A549 (cell line): ENCODE measurements around the gene ZNF628. TPM values are rescaled to one million over a fixed set of nuclear protein-coding genes. Genes with fewer than 3 reads are reported as not detected.
A peak's percentile ranks its signal among the peaks of the same experiment; 100 is the strongest.

Source experiments
- ATAC-seq, 2 experiments: fragments of 200-7000 bp in 1 of 2; fragments of >200 bp in 1 of 2; cut with Nextera tagmentation in 1 of 2; cut with Tn5 transposase in 1 of 2; 3 replicates each; pipeline versions ENCODE4 v1.8.0 to v1.9.1; 2018 to 2020; ENCODE audit warnings: mild to moderate bottlenecking in 1 of 2, moderate library complexity in 1 of 2
- CTCF ChIA-PET: fragments of 300-600 bp; sonication (Branson Sonifier 250); formaldehyde crosslinking; extraction: SDS; loops from one replicate; lab custom pipeline; 2021; ENCODE audit warnings: antibody characterized with exemption, inconsistent platforms; lab: Yijun Ruan, JAX
- POLR2A ChIA-PET: fragments of 350-600 bp; formaldehyde crosslinking; extraction: SDS; loops from one replicate; lab custom pipeline; 2021; ENCODE audit warnings: antibody characterized with exemption, inconsistent platforms; lab: Yijun Ruan, JAX
- DNase-seq, 2 experiments: peaks; one replicate each; pipeline versions ENCODE4 v3.0.0 to v3.0.0-alpha.2; 2011 to 2016; ENCODE audit warnings: low read depth in 1 of 2, low spot score in 1 of 2
- FAIRE-seq: peaks from 2 replicates; lab custom pipeline; 2011; peaks lifted over from hg19 to GRCh38; lab: Jason Lieb, UNC
- H3K27ac ChIP-seq, 2 experiments: fragments of >200 bp; sonication (Bioruptor Twin); formaldehyde crosslinking; 3 replicates each; pipeline ENCODE4 v1.5.1; 2016 to 2017
- H3K4me1 ChIP-seq: fragments of >200 bp; sonication (Bioruptor Twin); formaldehyde crosslinking; 3 replicates; pipeline ENCODE4 v1.6.1; 2016
- H3K4me2 ChIP-seq: fragments of >200 bp; sonication (Bioruptor Twin); formaldehyde crosslinking; 3 replicates; pipeline ENCODE4 v1.6.1; 2016
- H3K4me3 ChIP-seq: fragments of >200 bp; sonication (Bioruptor Twin); formaldehyde crosslinking; 3 replicates; pipeline ENCODE4 v1.5.1; 2016
- H3K9me3 ChIP-seq: fragments of >200 bp; sonication (Bioruptor Twin); formaldehyde crosslinking; 3 replicates; pipeline ENCODE4 v1.6.1; 2016
- BCL3 ChIP-seq: fragments of >200 bp; sonication (Bioruptor Twin); formaldehyde crosslinking; IDR thresholded peaks from 3 replicates; pipeline ENCODE4 v1.6.1; 2016
- BHLHE40 ChIP-seq: IDR thresholded peaks from 2 replicates; pipeline ENCODE4 v1.6.1; 2012; ENCODE audit warnings: low read depth, low read length, inconsistent platforms
- ESRRA ChIP-seq: fragments of 150-350 bp; IDR thresholded peaks from 2 replicates; pipeline ENCODE4 v1.6.1; 2014; ENCODE audit warnings: mild to moderate bottlenecking, low read length, borderline replicate concordance
- HMGXB4 ChIP-seq: fragments of 250-450 bp; sonication (Bioruptor Pico); IDR thresholded peaks from 2 replicates; pipeline ENCODE4 v1.5.0; 2021; ENCODE audit warnings: mild to moderate bottlenecking, moderate library complexity, borderline replicate concordance
- HOXA7 ChIP-seq: fragments of 250-450 bp; sonication (Bioruptor Pico); IDR thresholded peaks from 2 replicates; pipeline ENCODE4 v1.5.0; 2020; ENCODE audit warnings: mild to moderate bottlenecking, moderate library complexity
- POLR2A ChIP-seq: IDR thresholded peaks from 2 replicates; pipeline ENCODE4 v1.6.1; 2012; ENCODE audit warnings: mild to moderate bottlenecking, low read length
- RARB ChIP-seq: fragments of 250-450 bp; sonication (Bioruptor Pico); IDR thresholded peaks from 2 replicates; pipeline ENCODE4 v1.8.0; 2021; ENCODE audit warnings: mild to moderate bottlenecking, moderate library complexity
- REST ChIP-seq: fragments of 200-600 bp; sonication (generic); IDR thresholded peaks from 2 replicates; pipeline ENCODE4 v1.6.1; 2016; ENCODE audit warnings: antibody characterized with exemption, mild to moderate bottlenecking, moderate library complexity
- TFCP2L1 ChIP-seq: fragments of 250-450 bp; sonication (Bioruptor Pico); IDR thresholded peaks from 2 replicates; pipeline ENCODE4 v1.5.0; 2021; ENCODE audit warnings: mild to moderate bottlenecking
- ZFP36 ChIP-seq: fragments of 450-650 bp; IDR thresholded peaks from 2 replicates; pipeline ENCODE4 v1.6.1; 2014; ENCODE audit warnings: borderline replicate concordance; ENCODE audit not compliant: partially characterized antibody
- WGBS: methylation state at CpG from one replicate; pipeline ENCODE4 v1.1.6; 2017; ENCODE audit errors: missing lambda C conversion rate; 5-methylcytosine and 5-hydroxymethylcytosine counted together
- polyA plus RNA-seq, 4 experiments: library from polyadenylated mRNA; depleted of rRNA in 3 of 4; stranded (reverse); fragments of >200 nt; fragmentation: RNase III in 1 of 4; extraction: RNeasy Plus Mini Kit Qiagen cat#74134 plus additional on column Dnase treatment in 1 of 4; gene quantifications; 2 replicates in 3 of 4; 3 replicates in 1 of 4; pipeline ENCODE4 v1.2.3, GENCODE V29; 2011 to 2017
- TF ChIP-seq, protein P1 (sequence below): IDR thresholded peaks from 2 replicates; pipeline ENCODE4 v1.6.1; 2012; ENCODE audit warnings: low read depth, borderline replicate concordance
- TF ChIP-seq, protein P2 (sequence below): fragments of >200 bp; sonication (Bioruptor Twin); formaldehyde crosslinking; IDR thresholded peaks from 2 replicates; pipeline ENCODE4 v1.6.1; 2016

ZNF628 gene
- polyA plus RNA-seq, 2 of the 4 experiments (the other 2 are of a cell fraction): 0.32 to 5.7 TPM

DNA sequence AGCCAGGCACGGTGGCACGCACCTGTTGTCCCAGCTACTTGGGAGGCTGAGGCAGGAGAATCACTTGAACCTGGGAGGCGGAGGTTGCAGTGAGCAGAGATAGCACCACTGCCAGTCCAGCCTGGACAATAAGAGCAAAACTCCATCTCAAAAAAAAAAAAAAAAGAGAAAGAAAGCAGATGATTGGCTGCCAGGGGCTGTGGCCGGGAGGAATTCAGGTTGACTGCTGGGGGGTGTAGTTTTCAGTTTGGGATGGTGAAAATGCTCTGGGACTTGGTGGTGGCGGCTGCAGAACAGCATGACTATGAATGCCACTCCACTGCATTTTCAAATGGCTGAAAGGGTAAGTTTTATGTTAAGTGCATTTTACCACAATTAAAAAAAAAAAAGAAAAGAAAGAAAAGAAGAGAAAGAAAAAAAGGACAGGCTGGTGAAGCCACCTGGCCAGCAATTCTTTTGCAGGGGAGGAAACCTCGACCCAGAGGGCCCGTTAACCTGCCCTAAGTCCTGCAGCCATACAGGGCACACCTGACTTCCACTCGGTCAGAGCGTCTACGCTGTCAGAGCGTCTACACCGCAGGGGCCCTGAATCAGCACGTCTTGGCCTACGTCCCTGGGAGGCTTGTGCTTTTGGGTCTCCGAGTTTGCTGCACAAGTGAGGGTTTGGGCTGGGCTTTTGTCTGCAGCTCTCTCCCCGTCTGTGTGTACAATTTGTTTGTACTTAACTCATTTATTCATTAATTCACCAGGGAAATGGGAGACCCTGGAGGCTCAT lies 18.5 kb upstream of the ZNF628 start (continued):
- no peak for TF ChIP-seq REST

DNA sequence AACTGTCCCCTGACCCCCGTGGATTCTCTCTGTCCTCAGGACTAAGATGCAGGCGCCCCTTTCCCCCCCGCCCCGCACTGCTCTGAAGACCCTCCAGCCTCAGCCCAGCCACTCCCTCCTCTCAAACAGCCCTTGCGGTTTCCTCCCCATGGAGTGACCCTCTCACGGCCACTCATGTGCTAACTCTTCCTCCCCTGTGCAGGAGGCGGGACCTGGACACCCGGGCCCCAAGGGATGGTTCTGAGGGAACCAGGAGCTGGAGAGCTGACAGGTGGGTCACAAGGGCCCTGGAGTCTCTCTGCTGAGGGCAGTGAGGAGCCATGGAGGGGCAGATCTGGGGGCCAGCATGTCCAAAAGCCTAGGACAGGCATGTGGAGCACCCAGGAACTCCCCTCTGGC lies 16.9 kb upstream of the ZNF628 start:
- CTCF ChIA-PET: interaction anchor here (1.1 to 5.6 kb wide), 7 partner anchors 8 to 318 kb away, joined by 3 to 35 read pairs (median 14); no protein-coding TSS in a partner anchor
- DNase-seq: no peak
- FAIRE-seq: no peak
- 76% methylated on average over 8 of the region's 8 CpGs for WGBS
- Histone ChIP-seq H3K4me2 (no peak overlapping the region), H3K27ac (no peak overlapping the region), H3K4me3 (no peak overlapping the region), H3K9me3 (no peaks in the 10 kb centered on the region), H3K4me1 (peaks cover 14% of the 10 kb centered on the region; the same call in 2 of the 3 replicates)
- no peak for TF ChIP-seq ZFP36
- TF ChIP-seq, protein P1, sequence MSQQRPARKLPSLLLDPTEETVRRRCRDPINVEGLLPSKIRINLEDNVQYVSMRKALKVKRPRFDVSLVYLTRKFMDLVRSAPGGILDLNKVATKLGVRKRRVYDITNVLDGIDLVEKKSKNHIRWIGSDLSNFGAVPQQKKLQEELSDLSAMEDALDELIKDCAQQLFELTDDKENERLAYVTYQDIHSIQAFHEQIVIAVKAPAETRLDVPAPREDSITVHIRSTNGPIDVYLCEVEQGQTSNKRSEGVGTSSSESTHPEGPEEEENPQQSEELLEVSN: no peak
- no peak for TF ChIP-seq ESRRA
- TF ChIP-seq, protein P2, sequence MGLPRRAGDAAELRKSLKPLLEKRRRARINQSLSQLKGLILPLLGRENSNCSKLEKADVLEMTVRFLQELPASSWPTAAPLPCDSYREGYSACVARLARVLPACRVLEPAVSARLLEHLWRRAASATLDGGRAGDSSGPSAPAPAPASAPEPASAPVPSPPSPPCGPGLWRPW: no peak
- no peak for TF ChIP-seq POLR2A
- no peak for TF ChIP-seq BHLHE40
- no peak for TF ChIP-seq RARB (CRISPR knock-in tag)
- no peak for TF ChIP-seq BCL3
- TF ChIP-seq HOXA7 (CRISPR knock-in tag): no peak
- TF ChIP-seq TFCP2L1: no peak
- ATAC-seq: no peak
- POLR2A ChIA-PET: interaction anchor here (1.6 kb wide), 1 partner anchor 16 kb away, joined by 5 read pairs; the partner anchor contains the start of gene ZNF628

GRCh38 chr19:55459950-55460657 lies 16.3 kb upstream of the ZNF628 start:
- Histone ChIP-seq H3K4me2 (peak overlapping the region; percentile 92), H3K9me3 (no peaks in the 10 kb centered on the region), H3K27ac (no peak overlapping the region; a peak in 1 of 6 replicates), H3K4me1 (peaks cover 14% of the 10 kb centered on the region; the same call in 2 of the 3 replicates), H3K4me3 (no peak overlapping the region)
- DNase-seq (no peak), FAIRE-seq (peak; percentile 51), ATAC-seq (no peak)
- CTCF ChIA-PET: interaction anchor here (0.9 to 5.6 kb wide), 8 partner anchors 8 to 319 kb away, joined by 3 to 35 read pairs (median 10); partner anchors contain the start of gene SHISA7
- POLR2A ChIA-PET: interaction anchor here (1.6 kb wide), 1 partner anchor 16 kb away, joined by 5 read pairs; the partner anchor contains the start of gene ZNF628
- TF ChIP-seq HMGXB4 (CRISPR knock-in tag): no peak
- 72% methylated on average over 16 of the region's 16 CpGs for WGBS
